K562 (cell line): ENCODE data around the gene FAM131C.

ENCODE experiments used
- CBFA2T3 ChIP-seq: fragments of 450-650 bp; IDR thresholded peaks from 2 replicates; pipeline ENCODE4 v1.6.1; 2017
- CBFB ChIP-seq: sonication (generic); formaldehyde crosslinking; IDR thresholded peaks from 2 replicates; pipeline ENCODE4 v1.4.0; 2020; ENCODE audit warnings: mild to moderate bottlenecking, missing genetic modification reagents
- CEBPB ChIP-seq: fragments of 450-650 bp; IDR thresholded peaks from 2 replicates; pipeline ENCODE4 v1.6.1; 2016; ENCODE audit warnings: missing genetic modification characterization, missing compliant biosample characterization
- RUNX1 ChIP-seq: sonication (generic); IDR thresholded peaks from 2 replicates; pipeline ENCODE4 v1.6.1; 2016; ENCODE audit warnings: antibody characterized with exemption, low read depth
- USF2 ChIP-seq: sonication (generic); formaldehyde crosslinking; IDR thresholded peaks from 2 replicates; pipeline ENCODE4 v1.5.0; 2020; ENCODE audit warnings: missing genetic modification reagents
- TF ChIP-seq, protein P1 (sequence below), 3 experiments: IDR thresholded peaks in 2 of 3; conservative IDR thresholded peaks in 1 of 3; 2 replicates each; pipeline ENCODE4 v1.5.1; 2011 to 2012; ENCODE audit warnings: low read length in 3 of 3, mild to moderate bottlenecking in 3 of 3, control low read depth in 2 of 3, improper control_type of control experiment in 1 of 3, inconsistent platforms in 1 of 3, low read depth in 1 of 3, mixed read lengths in 1 of 3, moderate library complexity in 1 of 3; ENCODE audit not compliant: insufficient read depth in 2 of 3

DNA sequence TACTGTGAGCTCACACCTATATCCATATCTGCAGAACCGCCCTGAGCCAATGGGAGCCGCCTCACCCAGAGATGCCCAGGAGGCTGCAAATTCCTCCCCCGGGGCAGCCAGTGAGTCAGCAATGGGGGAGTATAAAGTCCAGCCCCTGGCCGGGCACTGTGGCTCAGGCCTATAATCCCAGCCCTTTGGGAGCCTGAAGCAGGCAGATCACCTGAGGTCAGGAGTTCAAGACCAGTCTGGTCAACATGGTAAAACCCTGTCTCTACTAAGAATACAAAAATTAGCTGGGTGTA is 34.9 kb downstream of the FAM131C start:
- TF ChIP-seq USF2, result no peak
- no peak for TF ChIP-seq CEBPB (tag)
- TF ChIP-seq, protein P1, sequence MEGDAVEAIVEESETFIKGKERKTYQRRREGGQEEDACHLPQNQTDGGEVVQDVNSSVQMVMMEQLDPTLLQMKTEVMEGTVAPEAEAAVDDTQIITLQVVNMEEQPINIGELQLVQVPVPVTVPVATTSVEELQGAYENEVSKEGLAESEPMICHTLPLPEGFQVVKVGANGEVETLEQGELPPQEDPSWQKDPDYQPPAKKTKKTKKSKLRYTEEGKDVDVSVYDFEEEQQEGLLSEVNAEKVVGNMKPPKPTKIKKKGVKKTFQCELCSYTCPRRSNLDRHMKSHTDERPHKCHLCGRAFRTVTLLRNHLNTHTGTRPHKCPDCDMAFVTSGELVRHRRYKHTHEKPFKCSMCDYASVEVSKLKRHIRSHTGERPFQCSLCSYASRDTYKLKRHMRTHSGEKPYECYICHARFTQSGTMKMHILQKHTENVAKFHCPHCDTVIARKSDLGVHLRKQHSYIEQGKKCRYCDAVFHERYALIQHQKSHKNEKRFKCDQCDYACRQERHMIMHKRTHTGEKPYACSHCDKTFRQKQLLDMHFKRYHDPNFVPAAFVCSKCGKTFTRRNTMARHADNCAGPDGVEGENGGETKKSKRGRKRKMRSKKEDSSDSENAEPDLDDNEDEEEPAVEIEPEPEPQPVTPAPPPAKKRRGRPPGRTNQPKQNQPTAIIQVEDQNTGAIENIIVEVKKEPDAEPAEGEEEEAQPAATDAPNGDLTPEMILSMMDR (IDR thresholded peaks at IDR 0.05 in 2 of 3, conservative IDR thresholded peaks at IDR 0.05 in 1 of 3; ENCODE audit: insufficient read depth in 2 of 3, low read depth in 1 of 3, low read length in 3 of 3), result no peak
- TF ChIP-seq CBFB (CRISPR knock-in tag), result no peak
- no peak for TF ChIP-seq RUNX1
- no peak for TF ChIP-seq CBFA2T3
